ENCODE measurements around the gene APOA1.

DNA sequence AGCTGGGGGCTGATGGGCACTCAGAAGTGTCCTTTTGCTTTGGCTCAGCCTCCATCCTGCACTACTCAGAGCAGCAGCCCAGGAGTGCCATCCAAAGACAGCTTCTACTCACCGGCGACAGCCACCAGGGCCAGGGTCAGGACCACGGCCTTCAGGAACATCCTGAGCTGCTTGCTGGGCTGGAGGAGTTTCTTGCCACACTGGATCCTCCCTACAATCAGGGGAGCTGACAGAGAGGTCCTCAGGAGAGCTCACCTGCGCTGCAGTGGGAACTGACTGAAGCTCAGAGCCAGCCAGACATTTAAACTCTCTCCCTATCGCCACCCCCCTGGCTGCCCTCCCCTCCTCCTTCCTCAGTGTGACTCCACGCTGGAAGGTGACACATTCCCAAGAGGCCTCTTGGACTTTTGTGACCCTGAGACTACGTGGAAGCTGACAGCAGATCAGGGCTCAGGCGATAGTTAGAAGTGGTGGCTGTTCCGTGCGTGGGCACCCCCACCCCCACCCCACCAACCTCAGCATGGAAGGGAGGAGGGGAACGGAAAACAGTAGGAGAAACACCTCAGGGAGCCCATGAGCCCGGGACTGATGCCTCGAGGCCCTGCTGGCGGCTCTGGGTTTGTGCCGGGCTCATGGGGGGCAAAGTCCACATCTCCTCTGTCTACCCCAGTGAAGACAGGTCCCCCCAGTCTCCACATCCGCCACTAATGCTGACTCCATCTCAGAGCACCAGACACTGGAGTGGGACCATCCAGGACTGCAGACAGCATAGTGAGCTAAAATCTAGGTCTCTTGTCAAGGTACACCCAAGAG lies 14.2 kb downstream of the APOA1 start, which contains the start of gene APOA4:
- TF ChIP-seq, protein P1, sequence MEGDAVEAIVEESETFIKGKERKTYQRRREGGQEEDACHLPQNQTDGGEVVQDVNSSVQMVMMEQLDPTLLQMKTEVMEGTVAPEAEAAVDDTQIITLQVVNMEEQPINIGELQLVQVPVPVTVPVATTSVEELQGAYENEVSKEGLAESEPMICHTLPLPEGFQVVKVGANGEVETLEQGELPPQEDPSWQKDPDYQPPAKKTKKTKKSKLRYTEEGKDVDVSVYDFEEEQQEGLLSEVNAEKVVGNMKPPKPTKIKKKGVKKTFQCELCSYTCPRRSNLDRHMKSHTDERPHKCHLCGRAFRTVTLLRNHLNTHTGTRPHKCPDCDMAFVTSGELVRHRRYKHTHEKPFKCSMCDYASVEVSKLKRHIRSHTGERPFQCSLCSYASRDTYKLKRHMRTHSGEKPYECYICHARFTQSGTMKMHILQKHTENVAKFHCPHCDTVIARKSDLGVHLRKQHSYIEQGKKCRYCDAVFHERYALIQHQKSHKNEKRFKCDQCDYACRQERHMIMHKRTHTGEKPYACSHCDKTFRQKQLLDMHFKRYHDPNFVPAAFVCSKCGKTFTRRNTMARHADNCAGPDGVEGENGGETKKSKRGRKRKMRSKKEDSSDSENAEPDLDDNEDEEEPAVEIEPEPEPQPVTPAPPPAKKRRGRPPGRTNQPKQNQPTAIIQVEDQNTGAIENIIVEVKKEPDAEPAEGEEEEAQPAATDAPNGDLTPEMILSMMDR (IDR thresholded peaks at IDR 0.05): no peak
- TF ChIP-seq EZH2 (IDR thresholded peaks at IDR 0.05; ENCODE audit: borderline replicate concordance, insufficient read depth, low read depth, low read length, poor library complexity, severe bottlenecking): no peak
